ENCODE measurements around the gene NOX1.

Gene NOX1

DNA sequence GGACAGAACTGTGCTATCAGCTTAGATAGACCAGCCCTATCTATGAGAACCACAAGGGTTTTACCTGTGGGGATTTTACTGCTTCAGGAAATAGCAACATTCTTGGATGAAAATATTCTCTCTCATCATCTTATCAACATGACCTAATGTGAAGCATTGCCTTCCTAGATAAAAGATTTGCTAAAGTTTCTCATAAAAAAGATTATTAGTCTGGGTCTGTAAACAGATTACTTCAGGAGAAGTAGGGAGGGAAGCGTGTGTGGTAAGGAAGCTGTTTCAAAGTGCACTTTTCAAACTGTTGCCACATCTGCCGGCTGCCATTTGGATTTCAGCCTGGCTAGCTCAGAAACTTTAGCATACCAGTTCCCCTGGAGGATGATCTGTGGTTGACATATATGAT lies at the start of gene NOX1:
NOX1 (minus strand) TSS at position 35 of the 400 bp plus-strand sequence. CDS start 220 bp downstream, outside the sequence.
- no peak for DNase-seq (ENCODE audit: low spot score)

- DNase-seq (ENCODE audit: low spot score): no peak
Measured at GRCh38 chrX:100915562-100915961, 41.4 kb upstream of the NOX1 start.

DNA sequence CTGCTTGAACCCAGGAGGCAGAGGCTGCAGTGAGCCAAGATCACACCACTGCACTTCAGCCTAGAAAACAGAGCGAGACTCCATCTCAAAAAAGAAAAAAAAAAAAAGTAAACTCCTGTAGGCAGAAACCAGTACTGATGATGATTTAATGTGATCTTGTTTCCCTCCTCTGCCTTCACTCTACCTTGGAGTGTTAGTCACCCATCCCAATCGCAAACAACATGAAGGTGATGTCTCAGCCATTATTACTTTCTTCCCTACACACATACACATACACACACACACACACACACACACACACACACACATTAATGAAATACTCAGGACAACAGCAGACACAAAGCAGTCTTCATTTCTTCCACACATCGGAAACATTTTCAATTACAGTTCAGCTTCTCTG lies 39.0 kb upstream of the NOX1 start:
- no peak for DNase-seq (ENCODE audit: low spot score)

DNA sequence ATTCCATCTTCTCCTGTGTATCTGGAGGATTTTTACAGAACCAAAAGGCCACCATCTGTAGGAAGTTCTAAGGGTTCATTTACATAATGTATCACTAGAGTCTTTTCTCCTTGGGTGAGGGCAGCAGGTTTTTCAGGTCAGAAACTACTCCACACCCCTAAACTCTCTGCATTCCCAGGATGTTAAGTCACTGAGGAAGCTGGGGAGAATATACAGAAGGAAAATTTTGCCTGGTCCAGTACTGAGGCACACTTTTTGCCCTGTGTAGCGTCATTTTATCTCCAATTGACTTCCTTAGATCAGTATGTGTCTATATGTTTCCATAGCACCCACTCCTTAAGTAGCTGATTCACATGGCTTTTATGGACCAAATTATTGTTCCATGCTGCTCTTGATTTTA lies 37.6 kb upstream of the NOX1 start:
- no peak for DNase-seq (ENCODE audit: low spot score)

GRCh38 chrX:100905620-100906019 lies 31.5 kb upstream of the NOX1 start:
- DNase-seq (ENCODE audit: low spot score): no peak

DNA sequence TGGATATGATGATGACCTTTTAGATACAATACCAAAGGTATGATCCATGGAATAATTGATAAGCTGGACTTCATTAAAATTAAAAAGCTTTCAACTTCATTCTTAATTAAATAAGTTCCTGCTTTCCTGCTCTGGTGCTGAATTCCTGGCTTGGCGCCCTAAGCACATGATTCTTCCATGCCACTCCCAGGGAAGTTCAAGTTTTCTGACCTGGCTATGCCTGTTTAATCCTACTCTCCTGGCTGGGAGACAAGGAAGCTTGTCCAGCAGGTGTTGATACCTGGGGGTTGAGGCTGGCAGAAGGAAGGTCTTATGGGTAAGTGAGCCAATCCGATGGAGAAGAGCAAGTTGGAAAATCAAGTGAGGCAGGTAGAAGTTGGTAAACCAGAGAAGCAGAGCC lies 30.3 kb upstream of the NOX1 start:
- DNase-seq (ENCODE audit: low spot score): no peak

- peak; percentile 44 for DNase-seq (ENCODE audit: low spot score)
Measured at GRCh38 chrX:100895365-100896075, 21.4 kb upstream of the NOX1 start.

DNA sequence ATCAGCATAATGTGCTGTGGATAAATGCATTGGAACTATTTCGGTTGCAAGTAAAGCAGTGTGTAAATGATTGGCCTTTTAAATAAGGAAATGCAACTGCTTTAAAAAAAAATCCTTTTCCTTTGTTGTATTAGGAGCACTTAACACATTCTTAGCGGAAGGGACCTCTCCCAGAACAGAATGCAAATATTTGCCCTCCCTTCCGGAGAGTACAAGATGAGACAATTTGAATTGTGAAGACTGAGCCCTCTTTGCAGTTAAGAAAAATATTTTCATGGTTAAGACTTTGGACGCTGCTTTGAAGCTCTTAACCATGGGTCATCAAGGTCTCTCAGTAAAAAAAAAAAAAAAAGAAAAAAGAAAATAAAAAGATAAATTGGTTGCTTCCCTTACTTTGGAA lies 9.5 kb upstream of the NOX1 start:
- no peak for DNase-seq (ENCODE audit: low spot score)

- DNase-seq (ENCODE audit: low spot score): no peak
Measured at GRCh38 chrX:100880368-100880767, 6.2 kb upstream of the NOX1 start.

DNA sequence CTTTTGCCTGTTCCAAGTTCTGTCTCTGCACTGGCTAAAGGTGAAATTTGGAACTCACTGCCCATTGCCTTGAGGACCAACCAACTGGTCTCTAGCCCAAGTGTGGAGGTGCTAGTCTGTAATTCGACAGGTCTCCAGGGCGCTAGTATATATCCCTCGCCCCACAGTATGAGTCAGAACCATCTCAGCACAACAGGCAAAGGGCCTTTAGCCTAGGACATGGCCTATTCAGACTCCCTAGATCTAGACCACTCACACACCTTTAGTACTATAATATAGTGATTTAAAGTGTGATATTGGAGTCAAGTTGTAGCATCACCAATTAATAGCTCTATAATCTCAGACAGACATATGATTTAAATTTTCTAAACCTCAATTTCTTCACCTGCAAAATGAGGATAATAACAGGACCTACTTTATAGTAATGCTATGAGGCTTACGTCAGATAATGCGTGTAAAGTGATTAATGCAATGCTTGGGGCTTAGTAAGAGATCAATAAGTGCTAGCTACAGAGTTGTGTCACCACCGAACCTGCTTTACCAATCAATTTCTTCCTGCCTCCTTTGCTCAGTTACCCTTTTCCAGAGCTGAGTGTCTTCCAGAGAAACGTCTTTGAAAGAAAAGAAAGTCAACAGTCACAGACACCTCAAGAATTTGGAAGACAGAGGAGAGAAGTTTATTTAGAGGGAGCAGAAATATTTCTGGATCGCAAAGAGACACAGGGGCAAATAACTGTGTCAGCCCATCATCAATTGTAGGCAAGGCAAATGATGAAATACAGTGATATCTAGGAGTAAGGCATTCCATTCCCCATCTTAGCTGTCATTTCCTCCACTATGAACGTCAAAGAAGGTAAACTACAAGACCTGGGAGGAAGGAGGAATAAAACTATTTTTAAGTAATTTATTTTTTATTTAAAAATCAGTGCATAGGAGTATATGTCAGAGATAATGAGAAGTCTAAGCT lies 2.3 kb downstream of the NOX1 start:
- DNase-seq (ENCODE audit: low spot score): no peak

GRCh38 chrX:100870527-100870926 lies 3.6 kb downstream of the NOX1 start:
- no peak for DNase-seq (ENCODE audit: low spot score)

GRCh38 chrX:100868273-100868672 lies 5.9 kb downstream of the NOX1 start:
- DNase-seq (ENCODE audit: low spot score): no peak

GRCh38 chrX:100864657-100865391 lies 9.3 kb downstream of the NOX1 start:
- no peak for DNase-seq (ENCODE audit: low spot score)

DNA sequence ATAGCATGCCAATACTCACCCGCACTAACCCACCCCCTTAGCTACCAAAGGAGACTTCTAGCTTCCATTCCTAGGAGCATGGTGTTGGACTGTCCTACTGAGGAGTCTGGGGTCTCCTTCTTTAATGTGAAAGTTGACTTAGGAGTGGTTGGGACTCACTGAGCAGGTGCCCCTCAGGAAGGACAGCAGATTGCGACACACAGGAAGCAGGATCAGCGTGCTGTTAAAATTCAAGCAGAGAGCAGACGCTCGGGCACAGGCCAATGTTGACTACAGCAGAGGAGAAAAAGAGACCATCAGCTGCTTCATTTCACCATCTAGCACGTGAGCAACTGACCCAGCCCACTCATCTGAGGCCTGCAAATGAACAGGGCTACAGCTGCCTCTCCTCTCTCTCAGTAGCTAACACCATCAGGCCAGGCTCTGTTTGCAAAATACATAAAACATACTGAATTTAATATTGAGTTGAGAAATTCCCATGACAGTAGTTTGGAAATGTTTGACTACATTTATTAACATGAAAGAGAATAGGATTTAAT lies 10.8 kb downstream of the NOX1 start:
- no peak for DNase-seq (ENCODE audit: low spot score)

DNA sequence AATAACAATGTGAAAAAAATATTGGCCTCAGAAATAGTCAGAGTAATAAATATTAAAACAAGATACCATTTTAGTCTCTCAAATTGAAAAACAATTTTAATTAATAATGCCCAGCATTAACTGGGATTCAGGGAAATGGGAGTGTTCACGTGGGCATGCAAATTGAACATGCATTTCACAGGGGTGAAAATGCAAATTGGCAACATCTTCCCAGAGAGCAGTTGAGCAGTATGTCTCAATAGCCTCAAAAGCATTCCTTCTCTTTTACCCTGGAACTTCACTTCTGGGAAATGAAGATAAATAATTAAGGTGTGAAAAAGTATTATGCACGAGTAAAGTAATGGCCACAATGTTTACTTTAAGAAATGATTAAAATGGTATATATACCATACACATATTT lies 21.3 kb downstream of the NOX1 start:
- DNase-seq (ENCODE audit: low spot score): no peak

DNA sequence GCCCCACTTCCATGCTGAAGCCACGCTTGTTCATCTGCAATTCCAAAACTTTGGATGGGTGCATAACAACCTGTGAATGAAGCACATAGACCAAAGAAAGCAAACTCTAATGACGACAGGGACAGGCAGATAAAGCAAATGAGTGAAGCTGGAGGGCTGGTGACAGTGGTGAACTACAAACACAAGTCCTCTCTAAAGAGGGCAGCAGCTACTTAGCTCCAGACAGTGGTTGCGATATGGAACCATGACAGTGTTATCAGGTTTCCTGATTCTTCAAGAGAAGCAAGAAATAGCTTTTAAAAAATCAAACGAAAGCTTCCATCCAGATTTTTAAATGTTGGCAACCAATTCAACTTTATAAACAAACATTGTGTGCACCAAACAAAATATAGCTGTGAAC lies 23.8 kb downstream of the NOX1 start:
- no peak for DNase-seq (ENCODE audit: low spot score)

- DNase-seq (ENCODE audit: low spot score): no peak
Measured at GRCh38 chrX:100831219-100831946, 42.8 kb downstream of the NOX1 start.

DNA sequence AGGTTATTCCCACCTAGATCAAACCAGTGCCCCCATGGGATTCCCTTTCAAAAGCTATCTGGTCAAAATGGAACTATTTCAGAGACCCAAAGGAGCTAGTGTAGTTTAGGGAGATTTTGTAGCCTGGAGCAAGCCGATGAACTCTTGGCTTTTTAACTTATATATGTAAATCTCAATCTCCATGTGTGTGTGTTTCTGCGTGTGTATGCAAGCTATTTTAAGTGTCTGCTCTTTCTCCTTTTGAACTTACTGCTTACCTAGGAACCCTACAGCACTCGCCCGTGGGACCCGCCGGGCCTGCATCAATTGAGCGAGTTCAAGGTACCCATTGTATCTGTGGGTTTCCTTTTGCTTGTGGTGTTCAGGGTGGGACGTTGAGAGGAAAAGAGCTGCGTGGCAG lies 43.6 kb downstream of the NOX1 start:
- no peak for DNase-seq (ENCODE audit: low spot score)

- no peak for DNase-seq (ENCODE audit: low spot score)
Measured at GRCh38 chrX:100830143-100830542, 44.0 kb downstream of the NOX1 start.

DNA sequence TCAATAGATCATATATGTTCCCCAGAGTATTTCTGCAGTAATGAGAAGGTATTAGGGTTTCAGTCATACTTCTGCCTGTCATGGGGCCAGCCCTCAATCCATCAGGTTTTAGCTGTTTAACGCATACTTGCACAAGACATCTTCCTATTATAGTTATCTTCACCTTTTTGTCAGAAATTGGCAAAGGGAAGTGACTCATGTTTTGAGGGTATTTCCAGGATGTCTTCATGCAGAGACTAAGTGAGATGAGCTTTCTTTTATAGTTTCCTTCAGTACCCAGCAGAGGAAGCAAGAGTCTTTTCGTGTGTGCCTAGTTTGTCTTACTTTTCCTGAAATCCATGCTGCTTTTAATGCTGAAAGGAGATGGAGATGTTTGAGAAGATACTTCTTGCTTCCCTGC lies 44.4 kb downstream of the NOX1 start:
- no peak for DNase-seq (ENCODE audit: low spot score)

DNA sequence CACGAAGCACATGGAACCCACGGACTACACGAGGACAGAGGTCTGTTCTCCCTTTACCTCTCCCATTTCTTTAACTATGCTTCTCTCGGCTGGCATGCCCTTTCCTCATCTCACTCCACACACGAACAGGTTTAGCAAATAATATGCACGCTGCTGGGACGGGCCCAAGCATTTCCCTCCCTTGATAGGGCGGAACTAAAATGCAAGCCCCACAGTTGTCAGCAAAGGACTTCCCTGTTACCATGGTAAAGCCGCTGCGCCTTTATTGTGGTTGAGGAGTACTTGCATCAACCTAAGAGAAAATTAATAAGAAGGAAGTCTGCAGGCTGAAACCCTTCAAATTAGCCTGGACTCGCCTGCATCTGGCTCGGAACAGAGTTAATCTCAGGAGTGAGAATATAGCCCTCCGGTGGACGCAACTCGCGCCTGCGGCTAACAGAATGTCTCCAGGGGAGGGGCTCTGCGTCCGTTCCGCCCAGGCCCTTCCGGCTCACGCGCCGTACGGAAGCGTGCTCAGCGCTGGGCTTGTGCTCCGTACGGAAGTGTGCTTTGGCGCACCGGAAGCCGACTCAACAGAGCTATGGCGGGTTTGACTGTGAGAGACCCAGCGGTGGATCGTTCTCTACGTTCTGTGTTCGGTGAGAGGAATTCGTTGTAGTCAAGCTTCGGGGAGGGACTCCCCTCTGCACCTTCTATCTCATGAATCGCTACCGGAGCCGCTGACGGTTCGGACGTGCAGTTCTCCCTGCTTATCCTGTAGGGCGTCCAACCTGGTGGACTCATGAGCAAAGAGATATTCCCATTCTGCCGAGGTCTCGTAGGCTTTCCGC lies 54.1 kb downstream of the NOX1 start, which contains the start of gene CSTF2:
CSTF2 (plus strand) TSS at position 555 of the 830 bp plus-strand sequence; CDS start at position 581, 26 bp downstream.
- DNase-seq (ENCODE audit: low spot score): peak; percentile 84

Data from ecto neural progenitor cell (in vitro differentiated cells).